HepG2 (cell line): ENCODE data around the gene PYCR2. TPM values are rescaled to one million over a fixed set of nuclear protein-coding genes. Genes with fewer than 3 reads are reported as not detected.

ENCODE experiments used
- ATAC-seq: fragments of 200-7000 bp; cut with Tn5 transposase; 3 replicates; pipeline ENCODE4 v1.9.1; 2020; ENCODE audit warnings: mild to moderate bottlenecking, moderate library complexity
- BruUV-seq: library from RNA; stranded (reverse); fragments of 400-500 nt; replicated peaks from 2 replicates; lab custom pipeline; 2021; lab: Mats Ljungman, UMichigan
- CTCF ChIA-PET: fragments of 300-600 bp; formaldehyde crosslinking; extraction: SDS; loops from one replicate; lab custom pipeline; 2021; ENCODE audit warnings: low total read pairs, inconsistent platforms, low intra/inter-chr PET ratio; lab: Yijun Ruan, JAX
- POLR2A ChIA-PET: fragments of 350-600 bp; sonication (Branson Sonifier 250); formaldehyde crosslinking; loops from one replicate; lab custom pipeline; 2020; ENCODE audit warnings: antibody characterized with exemption, inconsistent platforms; lab: Yijun Ruan, JAX
- DNase-seq: peaks from one replicate; pipeline ENCODE4 v3.0.0-alpha.2; 2015; ENCODE audit warnings: low spot score
- FAIRE-seq: peaks from 3 replicates; lab custom pipeline; 2011; peaks lifted over from hg19 to GRCh38; lab: Jason Lieb, UNC
- H2AFZ ChIP-seq: one replicate; pipeline ENCODE4 v1.6.1; 2011; ENCODE audit warnings: low read length, inconsistent platforms
- H3K27ac ChIP-seq: fragments of 300-600 bp; 3 replicates; pipeline ENCODE4 v1.8.0; 2011; ENCODE audit warnings: mixed run types, mild to moderate bottlenecking, mixed read lengths, low read length, inconsistent platforms; ENCODE audit not compliant: insufficient read depth; ENCODE audit errors: extremely low read length
- H3K27me3 ChIP-seq, 2 experiments: fragments of 200-600 bp in 1 of 2; 2 replicates in 1 of 2; 3 replicates in 1 of 2; pipeline versions ENCODE4 v1.6.0 to v1.8.0; 2011; ENCODE audit warnings: low read length in 2 of 2, mild to moderate bottlenecking in 2 of 2, moderate library complexity in 2 of 2, inconsistent platforms in 1 of 2; ENCODE audit not compliant: insufficient read depth in 2 of 2, control insufficient read depth in 1 of 2
- H3K36me3 ChIP-seq, 2 experiments: fragments of 200-600 bp in 1 of 2; replicated peaks in 1 of 2; 2 replicates in 1 of 2; 3 replicates in 1 of 2; pipeline versions ENCODE4 v1.5.1 to v1.8.0; 2011; ENCODE audit warnings: low read length in 2 of 2, inconsistent platforms in 1 of 2; ENCODE audit not compliant: insufficient read depth in 2 of 2, control insufficient read depth in 1 of 2
- H3K4me1 ChIP-seq: 2 replicates; pipeline ENCODE4 v1.5.1; 2012; ENCODE audit warnings: low read length, inconsistent platforms; ENCODE audit not compliant: insufficient read depth
- H3K4me2 ChIP-seq: 2 replicates; pipeline ENCODE4 v1.6.0; 2011; ENCODE audit warnings: low read depth, low read length, inconsistent platforms
- H3K4me3 ChIP-seq, 3 experiments: fragments of 200-600 bp in 1 of 3; sonication (generic), shearing (Covaris generic) in 1 of 3; replicated peaks in 1 of 3; 2 replicates each; pipeline ENCODE4 v1.5.1; 2011 to 2016; ENCODE audit warnings: low read length in 3 of 3, inconsistent platforms in 2 of 3, low read depth in 2 of 3, mild to moderate bottlenecking in 2 of 3, control low read depth in 1 of 3, mixed read lengths in 1 of 3; ENCODE audit not compliant: insufficient read depth in 1 of 3
- H3K79me2 ChIP-seq: one replicate; pipeline ENCODE4 v1.6.1; 2011; ENCODE audit warnings: low read length, inconsistent platforms; ENCODE audit not compliant: insufficient read depth
- H3K9ac ChIP-seq: 2 replicates; pipeline ENCODE4 v1.6.0; 2011; ENCODE audit warnings: mild to moderate bottlenecking, low read depth, low read length, inconsistent platforms; ENCODE audit not compliant: insufficient read depth
- H3K9me3 ChIP-seq: 2 replicates; pipeline ENCODE4 v1.5.1; 2012; ENCODE audit warnings: mild to moderate bottlenecking, low read length
- H4K20me1 ChIP-seq: 2 replicates; pipeline ENCODE4 v1.6.0; 2011; ENCODE audit warnings: inconsistent platforms, mild to moderate bottlenecking, low read length, moderate library complexity; ENCODE audit not compliant: insufficient read depth
- ARNT2 ChIP-seq: sonication (generic); formaldehyde crosslinking; IDR thresholded peaks from 2 replicates; pipeline ENCODE4 v1.8.0; 2022; ENCODE audit warnings: mild to moderate bottlenecking, low read depth, missing genetic modification reagents, moderate library complexity
- CBFB ChIP-seq: sonication (generic); formaldehyde crosslinking; IDR thresholded peaks from 2 replicates; pipeline ENCODE4 v1.4.0; 2020; ENCODE audit warnings: missing genetic modification reagents
- ERF ChIP-seq: IDR thresholded peaks from 2 replicates; pipeline ENCODE4 v1.6.1; 2018; ENCODE audit warnings: missing biosample characterization, missing genetic modification reagents
- FOSL2 ChIP-seq: sonication (generic); formaldehyde crosslinking; IDR thresholded peaks from 2 replicates; pipeline ENCODE4 v1.4.0; 2020; ENCODE audit warnings: missing genetic modification reagents
- GFI1 ChIP-seq: sonication (generic); formaldehyde crosslinking; IDR thresholded peaks from 2 replicates; pipeline ENCODE4 v1.5.0; 2020; ENCODE audit warnings: missing genetic modification reagents, mild to moderate bottlenecking, borderline replicate concordance
- HDAC1 ChIP-seq: sonication (generic); formaldehyde crosslinking; IDR thresholded peaks from 2 replicates; pipeline ENCODE4 v1.5.1; 2020; ENCODE audit warnings: mild to moderate bottlenecking, missing genetic modification reagents
- HMG20A ChIP-seq: IDR thresholded peaks from 2 replicates; pipeline ENCODE4 v1.6.1; 2016; ENCODE audit warnings: borderline replicate concordance
- KAT8 ChIP-seq: IDR thresholded peaks from 2 replicates; pipeline ENCODE4 v1.6.1; 2016; ENCODE audit warnings: missing genetic modification reagents, missing compliant biosample characterization
- MXD4 ChIP-seq: IDR thresholded peaks from 2 replicates; pipeline ENCODE4 v1.6.1; 2016; ENCODE audit warnings: mild to moderate bottlenecking, missing biosample characterization, missing genetic modification reagents
- NBN ChIP-seq: fragments of 450-650 bp; conservative IDR thresholded peaks from 2 replicates; pipeline ENCODE4 v1.6.1; 2017
- TAF15 ChIP-seq: fragments of 200-400 bp; formaldehyde crosslinking; IDR thresholded peaks from one replicate; pipeline ENCODE4 v1.6.1; 2018; ENCODE audit warnings: mild to moderate bottlenecking, low read depth, low read length; ENCODE audit not compliant: poor library complexity, severe bottlenecking
- ZNF317 ChIP-seq: sonication (generic); formaldehyde crosslinking; IDR thresholded peaks from 2 replicates; pipeline ENCODE4 v1.5.0; 2020; ENCODE audit warnings: mild to moderate bottlenecking, missing genetic modification reagents
- ZNF563 ChIP-seq: sonication (generic); formaldehyde crosslinking; IDR thresholded peaks from 2 replicates; pipeline ENCODE4 v1.8.0; 2022; ENCODE audit warnings: mild to moderate bottlenecking, moderate library complexity, missing genetic modification reagents
- ZNF781 ChIP-seq: sonication (generic); formaldehyde crosslinking; IDR thresholded peaks from 2 replicates; pipeline ENCODE4 v1.5.1; 2020; ENCODE audit warnings: borderline replicate concordance, mild to moderate bottlenecking, missing genetic modification reagents; ENCODE audit errors: not compliant biosample characterization
- WGBS: methylation state at CpG from one replicate; pipeline ENCODE4 v1.1.6; 2017; ENCODE audit warnings: low lambda C conversion rate; 5-methylcytosine and 5-hydroxymethylcytosine counted together
- in situ Hi-C: cut with HindIII; loops from 2 replicates; pipeline ENCODE4 v1.10.0; 2017; ENCODE audit warnings: low pct_unique_long_range_greater_than_20kb; ENCODE audit not compliant: extremely low pct_ligation_motif_present
- intact Hi-C: fragments of 100-400 bp; cut with micrococcal nuclease; formaldehyde crosslinking; loops from one replicate; pipeline ENCODE4 v1.10.0; 2022; ENCODE audit not compliant: unreplicated experiment
- polyA plus RNA-seq, 8 experiments: library from polyadenylated mRNA; depleted of rRNA in 3 of 8; stranded (reverse) in 7 of 8; unstranded in 1 of 8; fragments of >200 nt; fragmentation: Illumina TruSeq in 4 of 8; extraction: Trizol in 4 of 8; gene quantifications; 2 replicates each; pipeline versions ENCODE4 v1.2.1 to v1.2.3, GENCODE V29; 2011 to 2016; ENCODE audit warnings: low read depth in 4 of 8, missing spikeins in 1 of 8, mixed read lengths in 1 of 8; ENCODE audit not compliant: insufficient read depth in 1 of 8
- total RNA-seq, 5 experiments: library from RNA; depleted of rRNA; stranded (reverse); fragments of >200 nt; fragmentation: Illumina TruSeq; extraction: Trizol; gene quantifications; 2 replicates each; pipeline ENCODE4 v1.2.3, GENCODE V29; 2016; ENCODE audit warnings: low read depth in 1 of 5
- TF ChIP-seq, protein P1 (sequence below): sonication (generic); formaldehyde crosslinking; IDR thresholded peaks from 2 replicates; pipeline ENCODE4 v1.5.0; 2020; ENCODE audit warnings: missing genetic modification reagents, mild to moderate bottlenecking, borderline replicate concordance
- TF ChIP-seq, protein P2 (sequence below): IDR thresholded peaks from 2 replicates; pipeline ENCODE4 v1.6.1; 2016
- TF ChIP-seq, protein P3 (sequence below): sonication (generic); formaldehyde crosslinking; IDR thresholded peaks from 2 replicates; pipeline ENCODE4 v1.4.0; 2020; ENCODE audit warnings: mild to moderate bottlenecking, missing genetic modification reagents
- TF ChIP-seq, protein P4 (sequence below): sonication (generic); formaldehyde crosslinking; IDR thresholded peaks from 2 replicates; pipeline ENCODE4 v1.5.0; 2020; ENCODE audit warnings: mild to moderate bottlenecking, missing genetic modification reagents

PYCR2 gene
- total and polyA plus RNA-seq, 2 of the 13 experiments (the other 11 are each of a cell fraction or from before 2014, with no cell fraction given), result 47.2 to 47.8 TPM

DNA sequence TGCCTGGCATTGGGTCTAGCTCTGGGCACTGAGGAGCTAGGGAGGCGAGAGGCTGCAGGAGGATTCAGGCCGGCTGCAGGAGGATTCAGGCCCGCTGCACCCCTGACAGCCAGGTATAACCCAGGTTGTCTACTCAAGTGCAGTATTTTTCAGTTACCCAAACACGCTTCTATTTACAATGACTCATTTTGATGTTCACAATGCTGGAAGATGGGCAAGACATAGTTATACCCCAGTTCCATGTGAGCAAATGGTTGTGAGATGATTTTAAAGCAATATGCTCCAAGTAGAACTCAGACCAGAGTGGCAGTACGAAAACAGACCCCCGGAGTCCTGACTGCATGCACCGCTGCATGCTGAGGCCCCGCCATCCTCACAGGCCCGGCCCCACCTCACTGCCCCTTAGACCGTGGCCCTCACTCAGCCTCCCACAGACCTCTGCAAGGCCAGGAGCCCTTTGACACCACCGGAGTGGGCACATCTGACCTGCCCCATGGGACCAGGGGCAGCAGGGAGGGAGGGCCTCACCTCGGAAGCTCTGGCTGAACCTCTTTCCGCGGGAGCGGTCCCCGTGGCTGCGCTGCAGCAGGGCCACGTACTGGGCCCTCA, 35.7 kb downstream of the PYCR2 start:
- Histone ChIP-seq H3K79me2 (no peaks in the 10 kb centered on the region), H3K4me3 (peak overlapping the region; percentile 40 to 76 (median 43); a peak in 5 of 6 replicates), H3K4me1 (peaks cover 70% of the 10 kb centered on the region), H2AFZ (no peak overlapping the region), H3K9ac (peak overlapping the region; percentile 36; the same call in 1 of the 2 replicates), H3K36me3 (no peaks in the 10 kb centered on the region), H3K9me3 (no peaks in the 10 kb centered on the region), H4K20me1 (no peaks in the 10 kb centered on the region), H3K27me3 (no peaks in the 10 kb centered on the region; a peak in 1 of 5 replicates), H3K27ac (no peak overlapping the region), H3K4me2 (peak overlapping the region; percentile 83)
- ChIA-PET POLR2A (interaction anchor here (2.0 to 3.7 kb wide), 2 partner anchors 7 to 36 kb away, joined by 7 to 28 read pairs; partner anchors contain the start of genes PYCR2 and TMEM63A), CTCF (no interaction called here)
- no peak for DNase-seq
- intact Hi-C loops (loop anchor here (10.0 kb wide), 1 partner anchor 86 kb away; no protein-coding TSS in a partner anchor), in situ Hi-C loops (no loop called here)
- 8% methylated on average over 8 of the region's 18 CpGs for WGBS
- FAIRE-seq, result no peak
- ATAC-seq, result peak; percentile 15
- BruUV-seq, result no TSS peak
- TF ChIP-seq CBFB (CRISPR knock-in tag), result no peak
- TF ChIP-seq ZNF317 (CRISPR knock-in tag), result no peak
- TF ChIP-seq ERF (CRISPR knock-in tag), result 0 out of 2 replicates have a peak, but pooled peaks have one; percentile 24
- TF ChIP-seq, protein P1, sequence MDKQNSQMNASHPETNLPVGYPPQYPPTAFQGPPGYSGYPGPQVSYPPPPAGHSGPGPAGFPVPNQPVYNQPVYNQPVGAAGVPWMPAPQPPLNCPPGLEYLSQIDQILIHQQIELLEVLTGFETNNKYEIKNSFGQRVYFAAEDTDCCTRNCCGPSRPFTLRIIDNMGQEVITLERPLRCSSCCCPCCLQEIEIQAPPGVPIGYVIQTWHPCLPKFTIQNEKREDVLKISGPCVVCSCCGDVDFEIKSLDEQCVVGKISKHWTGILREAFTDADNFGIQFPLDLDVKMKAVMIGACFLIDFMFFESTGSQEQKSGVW, result no peak
- peak; percentile 23; the same call in 1 of the 2 replicates for TF ChIP-seq HMG20A (CRISPR knock-in tag)
- TF ChIP-seq TAF15, result no peak
- TF ChIP-seq, protein P2, sequence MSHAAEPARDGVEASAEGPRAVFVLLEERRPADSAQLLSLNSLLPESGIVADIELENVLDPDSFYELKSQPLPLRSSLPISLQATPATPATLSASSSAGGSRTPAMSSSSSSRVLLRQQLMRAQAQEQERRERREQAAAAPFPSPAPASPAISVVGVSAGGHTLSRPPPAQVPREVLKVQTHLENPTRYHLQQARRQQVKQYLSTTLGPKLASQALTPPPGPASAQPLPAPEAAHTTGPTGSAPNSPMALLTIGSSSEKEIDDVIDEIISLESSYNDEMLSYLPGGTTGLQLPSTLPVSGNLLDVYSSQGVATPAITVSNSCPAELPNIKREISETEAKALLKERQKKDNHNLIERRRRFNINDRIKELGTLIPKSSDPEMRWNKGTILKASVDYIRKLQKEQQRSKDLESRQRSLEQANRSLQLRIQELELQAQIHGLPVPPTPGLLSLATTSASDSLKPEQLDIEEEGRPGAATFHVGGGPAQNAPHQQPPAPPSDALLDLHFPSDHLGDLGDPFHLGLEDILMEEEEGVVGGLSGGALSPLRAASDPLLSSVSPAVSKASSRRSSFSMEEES (CRISPR knock-in tag), result no peak
- no peak for TF ChIP-seq MXD4 (CRISPR knock-in tag)
- TF ChIP-seq KAT8 (CRISPR knock-in tag), result 0 out of 2 replicates have a peak, but pooled peaks have one; percentile 15
- TF ChIP-seq ZNF781, result no peak
- TF ChIP-seq, protein P3, sequence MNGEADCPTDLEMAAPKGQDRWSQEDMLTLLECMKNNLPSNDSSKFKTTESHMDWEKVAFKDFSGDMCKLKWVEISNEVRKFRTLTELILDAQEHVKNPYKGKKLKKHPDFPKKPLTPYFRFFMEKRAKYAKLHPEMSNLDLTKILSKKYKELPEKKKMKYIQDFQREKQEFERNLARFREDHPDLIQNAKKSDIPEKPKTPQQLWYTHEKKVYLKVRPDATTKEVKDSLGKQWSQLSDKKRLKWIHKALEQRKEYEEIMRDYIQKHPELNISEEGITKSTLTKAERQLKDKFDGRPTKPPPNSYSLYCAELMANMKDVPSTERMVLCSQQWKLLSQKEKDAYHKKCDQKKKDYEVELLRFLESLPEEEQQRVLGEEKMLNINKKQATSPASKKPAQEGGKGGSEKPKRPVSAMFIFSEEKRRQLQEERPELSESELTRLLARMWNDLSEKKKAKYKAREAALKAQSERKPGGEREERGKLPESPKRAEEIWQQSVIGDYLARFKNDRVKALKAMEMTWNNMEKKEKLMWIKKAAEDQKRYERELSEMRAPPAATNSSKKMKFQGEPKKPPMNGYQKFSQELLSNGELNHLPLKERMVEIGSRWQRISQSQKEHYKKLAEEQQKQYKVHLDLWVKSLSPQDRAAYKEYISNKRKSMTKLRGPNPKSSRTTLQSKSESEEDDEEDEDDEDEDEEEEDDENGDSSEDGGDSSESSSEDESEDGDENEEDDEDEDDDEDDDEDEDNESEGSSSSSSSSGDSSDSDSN (CRISPR knock-in tag), result 0 out of 2 replicates have a peak, but pooled peaks have one; percentile 29
- 0 out of 2 replicates have a peak, but pooled peaks have one; percentile 27 for TF ChIP-seq HDAC1 (CRISPR knock-in tag)
- TF ChIP-seq, protein P4, sequence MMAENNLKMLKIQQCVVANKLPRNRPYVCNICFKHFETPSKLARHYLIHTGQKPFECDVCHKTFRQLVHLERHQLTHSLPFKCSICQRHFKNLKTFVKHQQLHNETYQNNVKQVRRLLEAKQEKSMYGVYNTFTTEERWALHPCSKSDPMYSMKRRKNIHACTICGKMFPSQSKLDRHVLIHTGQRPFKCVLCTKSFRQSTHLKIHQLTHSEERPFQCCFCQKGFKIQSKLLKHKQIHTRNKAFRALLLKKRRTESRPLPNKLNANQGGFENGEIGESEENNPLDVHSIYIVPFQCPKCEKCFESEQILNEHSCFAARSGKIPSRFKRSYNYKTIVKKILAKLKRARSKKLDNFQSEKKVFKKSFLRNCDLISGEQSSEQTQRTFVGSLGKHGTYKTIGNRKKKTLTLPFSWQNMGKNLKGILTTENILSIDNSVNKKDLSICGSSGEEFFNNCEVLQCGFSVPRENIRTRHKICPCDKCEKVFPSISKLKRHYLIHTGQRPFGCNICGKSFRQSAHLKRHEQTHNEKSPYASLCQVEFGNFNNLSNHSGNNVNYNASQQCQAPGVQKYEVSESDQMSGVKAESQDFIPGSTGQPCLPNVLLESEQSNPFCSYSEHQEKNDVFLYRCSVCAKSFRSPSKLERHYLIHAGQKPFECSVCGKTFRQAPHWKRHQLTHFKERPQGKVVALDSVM, result no peak
- TF ChIP-seq GFI1 (CRISPR knock-in tag), result no peak
- no peak for TF ChIP-seq ARNT2 (CRISPR knock-in tag)
- TF ChIP-seq FOSL2 (CRISPR knock-in tag), result peak; percentile 80
- peak; percentile 19; the same call in 1 of the 2 replicates for TF ChIP-seq ZNF563
- no peak for TF ChIP-seq NBN
